C4-2B (cell line): ENCODE data around the gene RNF141.

Experiments
- ZFX ChIP-seq: fragments of 450-650 bp; IDR thresholded peaks from 2 replicates; pipeline ENCODE4 v1.6.1; 2017
- TF ChIP-seq, protein P1 (sequence below): fragments of 450-650 bp; conservative IDR thresholded peaks from 2 replicates; pipeline ENCODE4 v1.5.1; 2017; ENCODE audit warnings: mild to moderate bottlenecking

DNA sequence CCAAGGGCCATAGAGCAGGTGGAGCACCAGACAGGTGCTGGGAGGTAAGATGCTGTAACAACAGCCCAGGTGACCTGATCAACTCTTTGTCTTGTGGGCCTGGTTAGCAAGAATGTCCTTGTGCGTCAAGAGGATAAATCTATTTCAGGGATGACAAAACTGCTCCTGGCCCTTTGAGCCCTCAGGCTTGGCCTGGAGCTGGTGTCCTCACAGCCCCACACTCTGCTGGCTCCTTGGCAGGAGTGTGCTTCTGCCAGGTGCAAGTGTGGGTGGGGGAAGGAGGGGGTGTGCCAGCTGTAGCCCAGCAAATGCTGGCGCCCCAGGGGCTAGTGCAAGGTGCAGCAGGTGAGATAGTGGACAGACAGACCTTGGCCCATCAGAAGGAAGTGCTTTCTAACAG, 66.4 kb downstream of the RNF141 start:
- TF ChIP-seq, protein P1, sequence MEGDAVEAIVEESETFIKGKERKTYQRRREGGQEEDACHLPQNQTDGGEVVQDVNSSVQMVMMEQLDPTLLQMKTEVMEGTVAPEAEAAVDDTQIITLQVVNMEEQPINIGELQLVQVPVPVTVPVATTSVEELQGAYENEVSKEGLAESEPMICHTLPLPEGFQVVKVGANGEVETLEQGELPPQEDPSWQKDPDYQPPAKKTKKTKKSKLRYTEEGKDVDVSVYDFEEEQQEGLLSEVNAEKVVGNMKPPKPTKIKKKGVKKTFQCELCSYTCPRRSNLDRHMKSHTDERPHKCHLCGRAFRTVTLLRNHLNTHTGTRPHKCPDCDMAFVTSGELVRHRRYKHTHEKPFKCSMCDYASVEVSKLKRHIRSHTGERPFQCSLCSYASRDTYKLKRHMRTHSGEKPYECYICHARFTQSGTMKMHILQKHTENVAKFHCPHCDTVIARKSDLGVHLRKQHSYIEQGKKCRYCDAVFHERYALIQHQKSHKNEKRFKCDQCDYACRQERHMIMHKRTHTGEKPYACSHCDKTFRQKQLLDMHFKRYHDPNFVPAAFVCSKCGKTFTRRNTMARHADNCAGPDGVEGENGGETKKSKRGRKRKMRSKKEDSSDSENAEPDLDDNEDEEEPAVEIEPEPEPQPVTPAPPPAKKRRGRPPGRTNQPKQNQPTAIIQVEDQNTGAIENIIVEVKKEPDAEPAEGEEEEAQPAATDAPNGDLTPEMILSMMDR: no peak
- no peak for TF ChIP-seq ZFX
